Ectodermal cell (in vitro differentiated cells): ENCODE measurements around the gene SLX9.

Source experiments
- H3K27ac ChIP-seq: 2 replicates; pipeline ENCODE4 v1.7.0; 2013; ENCODE audit warnings: mild to moderate bottlenecking, low read depth, low read length; ENCODE audit not compliant: insufficient read depth, poor library complexity, severe bottlenecking
- H3K27me3 ChIP-seq: 2 replicates; pipeline ENCODE4 v1.7.0; 2013; ENCODE audit warnings: mild to moderate bottlenecking, low read length; ENCODE audit not compliant: insufficient read depth, control insufficient read depth, poor library complexity, severe bottlenecking
- H3K36me3 ChIP-seq: one replicate; pipeline ENCODE4 v1.7.0; 2013; ENCODE audit warnings: low read length; ENCODE audit not compliant: control insufficient read depth, insufficient read depth
- H3K4me1 ChIP-seq: one replicate; pipeline ENCODE4 v1.7.0; 2013; ENCODE audit warnings: low read length; ENCODE audit not compliant: control insufficient read depth, insufficient read depth
- H3K4me3 ChIP-seq: 2 replicates; pipeline ENCODE4 v1.7.0; 2013; ENCODE audit warnings: low read depth, low read length, control low read depth; ENCODE audit not compliant: insufficient read depth
- H3K9me3 ChIP-seq: 2 replicates; pipeline ENCODE4 v1.7.0; 2013; ENCODE audit warnings: mild to moderate bottlenecking, low read length, moderate library complexity; ENCODE audit not compliant: control insufficient read depth
- WGBS, 2 experiments: methylation state at CpG; one replicate each; pipeline ENCODE4 v1.1.7; 2013; ENCODE audit warnings: missing lambda C conversion rate in 2 of 2; 5-methylcytosine and 5-hydroxymethylcytosine counted together

SLX9 gene

DNA sequence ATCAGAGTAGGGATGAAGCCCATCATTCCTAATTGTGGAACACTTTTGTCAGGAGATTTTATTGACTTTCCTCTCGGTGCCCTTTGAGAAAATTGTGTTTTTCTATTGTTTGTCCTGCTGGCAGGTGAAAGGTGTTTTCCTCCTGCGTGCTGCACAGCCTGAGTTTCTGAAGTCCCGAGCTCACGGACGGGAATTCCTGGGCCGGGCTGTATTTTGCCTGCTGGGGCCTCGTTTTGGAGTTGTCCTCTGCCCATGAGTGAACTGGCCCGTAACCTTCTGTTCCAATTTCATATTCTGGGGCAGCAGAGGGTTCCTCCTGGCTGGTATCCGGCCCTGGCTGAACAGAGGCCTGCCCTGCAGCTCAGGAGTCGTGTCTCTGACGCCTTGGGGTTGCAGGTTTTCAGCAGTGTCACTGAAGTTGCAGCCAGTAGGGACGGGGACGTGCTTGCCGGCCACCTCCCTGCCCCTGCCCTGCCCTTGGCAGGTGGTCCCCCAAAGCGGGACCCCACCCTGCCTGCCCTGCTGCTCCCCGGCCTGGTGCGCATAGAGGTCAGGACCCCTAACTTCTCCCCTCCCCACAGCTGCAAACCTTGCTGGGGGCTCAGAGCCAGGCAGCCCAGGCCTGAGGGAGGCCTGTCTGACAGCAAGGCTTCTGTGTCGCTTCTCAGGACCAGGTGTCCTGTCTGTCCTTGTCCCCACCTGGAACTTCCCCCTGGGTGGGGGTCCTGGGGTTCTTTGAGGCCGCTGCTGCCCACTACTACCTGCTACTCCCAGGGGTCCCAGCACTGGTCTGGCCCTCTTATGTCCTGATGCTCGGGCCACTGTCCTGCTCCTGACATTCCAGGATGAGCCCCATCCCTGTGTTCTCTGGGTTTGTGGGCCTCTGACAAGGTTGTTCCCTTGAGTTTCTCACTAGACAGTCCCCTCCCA, 49.0 kb downstream of the SLX9 start:
- H3K27me3 ChIP-seq, result no peaks in the 10 kb centered on the region
- no peaks in the 10 kb centered on the region for H3K36me3 ChIP-seq
- H3K4me1 ChIP-seq, result peaks cover 12% of the 10 kb centered on the region
- 90 to 93% methylated on average over 20 of the region's 20 CpGs for WGBS, 2 experiments
- H3K4me3 ChIP-seq, result no peak overlapping the region
- no peak overlapping the region for H3K27ac ChIP-seq
- H3K9me3 ChIP-seq, result no peaks in the 10 kb centered on the region

DNA sequence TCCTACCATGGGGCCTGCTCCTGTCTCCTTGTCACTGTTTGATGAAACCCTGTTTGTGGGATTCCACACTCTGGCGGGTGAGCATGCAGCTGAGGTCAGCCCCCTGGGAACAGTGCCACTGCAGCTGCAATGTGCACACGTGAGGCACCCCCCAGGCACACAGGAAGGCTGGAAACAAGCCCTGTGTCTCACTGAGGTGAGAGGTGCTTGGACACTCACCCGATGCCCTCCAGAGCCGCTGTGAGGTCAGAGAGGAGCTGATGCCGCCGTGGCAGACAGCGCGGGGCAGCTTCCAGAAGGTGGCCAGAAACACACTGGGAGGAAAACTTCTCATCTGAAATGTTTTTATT, 49.7 kb downstream of the SLX9 start:
- Histone ChIP-seq H3K4me1 (peaks cover 9% of the 10 kb centered on the region), H3K27me3 (no peaks in the 10 kb centered on the region), H3K9me3 (no peaks in the 10 kb centered on the region), H3K27ac (no peak overlapping the region), H3K36me3 (no peaks in the 10 kb centered on the region), H3K4me3 (no peak overlapping the region)
- WGBS, 2 experiments, result 91 to 97% methylated on average over 8 of the region's 8 CpGs

DNA sequence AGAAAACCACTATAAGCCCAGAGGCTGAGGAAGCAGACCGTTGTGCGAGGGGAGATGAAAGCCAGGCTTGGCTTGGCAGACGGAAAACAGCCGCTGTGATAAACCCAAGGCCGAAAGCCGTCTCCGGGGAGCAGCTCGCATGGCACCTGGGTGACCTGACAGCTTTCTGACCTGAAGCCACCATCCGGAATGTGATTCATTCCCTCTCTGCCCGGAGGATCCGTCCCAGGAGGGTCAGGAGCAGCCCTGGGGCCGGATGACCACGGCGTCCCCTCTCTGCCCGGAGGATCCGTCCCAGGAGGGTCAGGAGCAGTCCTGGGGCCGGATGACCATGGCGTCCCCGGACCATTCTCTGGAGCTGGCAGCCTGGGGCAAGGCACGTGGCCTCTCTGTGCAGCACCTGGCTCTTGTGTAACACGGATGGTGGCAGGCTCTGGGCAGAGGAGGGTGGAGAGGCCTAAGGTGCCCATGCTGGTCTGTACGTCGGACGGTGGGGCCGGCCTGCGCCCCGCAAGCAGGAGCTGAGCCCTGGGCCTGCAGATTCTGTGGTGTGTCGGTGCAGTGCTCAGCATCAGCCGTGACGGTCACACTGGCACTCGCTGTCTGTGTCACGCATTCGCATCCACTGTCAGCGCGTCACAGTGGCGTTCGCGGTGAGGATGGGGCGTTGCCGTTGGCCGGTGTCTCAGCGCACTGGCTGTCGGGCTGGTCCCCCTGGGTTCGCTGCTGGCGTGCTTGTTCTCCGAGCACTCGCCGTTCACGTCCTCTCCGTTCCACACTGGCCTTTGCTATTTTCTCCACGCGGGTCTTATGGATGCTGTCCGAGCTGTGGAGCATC, 50.3 kb downstream of the SLX9 start:
- Histone ChIP-seq H3K4me1 (peaks cover 5% of the 10 kb centered on the region), H3K27ac (no peak overlapping the region), H3K9me3 (no peaks in the 10 kb centered on the region), H3K36me3 (no peaks in the 10 kb centered on the region), H3K4me3 (no peak overlapping the region), H3K27me3 (no peaks in the 10 kb centered on the region)
- 93 to 94% methylated on average over 53 of the region's 53 CpGs for WGBS, 2 experiments

- Histone ChIP-seq H3K9me3 (no peaks in the 10 kb centered on the region), H3K4me3 (no peak overlapping the region), H3K27me3 (no peaks in the 10 kb centered on the region), H3K27ac (no peak overlapping the region), H3K4me1 (peaks cover 5% of the 10 kb centered on the region), H3K36me3 (no peaks in the 10 kb centered on the region)
- WGBS, 2 experiments, result 87 to 88% methylated on average over 13 of the region's 13 CpGs
Measured at GRCh38 chr21:44990921-44991320, 51.1 kb downstream of the SLX9 start.

DNA sequence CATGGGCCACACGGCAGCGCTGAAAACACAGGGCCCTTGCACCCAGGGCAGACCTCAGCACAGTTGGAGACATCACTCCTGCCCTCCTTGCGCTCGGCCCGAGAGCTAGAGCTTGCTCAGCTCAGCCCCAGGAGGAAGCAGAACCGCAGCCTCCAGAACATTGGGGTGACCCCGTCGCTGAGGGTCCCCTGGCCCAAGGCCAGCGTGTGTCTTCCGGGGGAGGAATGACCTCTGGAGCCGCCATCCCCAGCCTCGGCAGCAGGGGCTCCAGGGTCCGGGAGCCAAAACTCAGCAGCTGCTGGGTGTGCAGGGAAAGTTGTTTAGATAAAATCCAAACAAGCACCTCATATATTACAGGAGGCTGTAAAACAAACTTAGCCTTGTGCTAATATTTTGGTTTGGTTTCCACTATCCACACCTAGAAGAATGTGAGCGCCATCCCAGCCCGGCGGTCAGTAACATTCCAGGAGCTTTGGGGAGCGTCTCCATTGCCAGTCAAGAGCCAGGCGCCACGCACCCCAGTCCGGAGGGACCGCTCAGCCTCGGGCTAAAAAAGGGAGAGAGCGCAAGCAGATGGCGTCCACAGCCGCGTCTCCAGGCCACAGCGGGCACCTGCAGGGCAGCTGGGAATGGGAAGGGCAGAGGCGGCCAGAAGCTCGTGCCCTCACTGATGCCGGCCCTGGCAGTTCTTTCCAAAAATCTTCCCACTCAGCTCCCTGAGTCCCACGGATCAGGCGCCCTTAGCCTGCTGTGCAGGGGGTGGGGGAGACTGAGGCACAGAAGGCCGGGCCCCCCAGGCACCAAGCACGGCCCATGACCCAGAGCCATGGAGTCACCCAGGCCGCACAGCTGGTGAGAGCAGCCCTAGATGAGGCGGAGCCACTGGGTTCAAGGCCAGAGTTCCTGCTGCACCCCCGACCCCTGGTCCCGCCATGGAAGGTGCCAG, 52.0 kb downstream of the SLX9 start:
- Histone ChIP-seq H3K4me1 (peaks cover 5% of the 10 kb centered on the region), H3K27me3 (no peaks in the 10 kb centered on the region), H3K4me3 (no peak overlapping the region), H3K36me3 (no peaks in the 10 kb centered on the region), H3K9me3 (no peaks in the 10 kb centered on the region), H3K27ac (no peak overlapping the region)
- 91 to 92% methylated on average over 38 of the region's 38 CpGs for WGBS, 2 experiments

GRCh38 chr21:44992608-44993031, 52.8 kb downstream of the SLX9 start:
- Histone ChIP-seq H3K4me3 (no peak overlapping the region), H3K4me1 (peaks cover 5% of the 10 kb centered on the region), H3K27ac (no peak overlapping the region), H3K27me3 (no peaks in the 10 kb centered on the region), H3K9me3 (no peaks in the 10 kb centered on the region), H3K36me3 (no peaks in the 10 kb centered on the region)
- 89 to 92% methylated on average over 13 of the region's 13 CpGs for WGBS, 2 experiments

GRCh38 chr21:44993321-44994046, 53.7 kb downstream of the SLX9 start:
- Histone ChIP-seq H3K4me3 (no peak overlapping the region), H3K9me3 (no peaks in the 10 kb centered on the region), H3K27me3 (no peaks in the 10 kb centered on the region), H3K4me1 (peaks cover 5% of the 10 kb centered on the region), H3K36me3 (no peaks in the 10 kb centered on the region), H3K27ac (no peak overlapping the region)
- 93% methylated on average over 20 of the region's 20 CpGs for WGBS, 2 experiments

DNA sequence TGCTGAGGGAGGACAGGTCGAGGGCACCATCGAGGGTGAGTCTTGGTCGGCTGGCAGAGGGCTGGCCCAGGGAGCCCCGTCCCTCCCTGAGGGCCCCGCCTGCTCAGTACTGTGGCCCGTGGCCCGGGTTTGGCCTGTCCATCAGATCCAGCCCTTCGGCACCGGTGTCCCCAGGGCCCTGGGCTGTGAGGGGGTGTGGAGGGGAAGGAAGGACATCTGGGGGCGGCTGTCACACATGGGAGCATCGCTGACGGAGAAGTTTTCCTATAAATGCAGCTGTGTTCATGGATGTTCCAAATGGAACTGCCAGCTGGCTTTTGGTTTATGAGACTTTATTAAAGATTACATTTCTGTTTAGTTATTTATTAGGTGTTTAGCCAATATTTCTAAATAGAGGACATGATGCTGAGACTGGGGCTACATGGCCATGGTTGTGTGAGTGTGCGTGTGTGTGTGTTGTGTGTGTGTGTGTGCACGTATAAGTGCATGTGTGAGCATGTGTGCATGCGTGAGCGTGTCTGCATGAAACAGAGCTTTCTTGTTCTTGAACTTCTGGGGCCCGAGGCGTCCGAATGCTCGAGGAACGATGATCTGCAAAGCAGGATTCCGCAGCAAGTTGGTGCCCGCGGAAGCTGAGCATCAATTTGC, 54.3 kb downstream of the SLX9 start:
- H3K36me3 ChIP-seq, result no peaks in the 10 kb centered on the region
- no peaks in the 10 kb centered on the region for H3K9me3 ChIP-seq
- no peak overlapping the region for H3K27ac ChIP-seq
- peaks cover 3% of the 10 kb centered on the region for H3K4me1 ChIP-seq
- no peaks in the 10 kb centered on the region for H3K27me3 ChIP-seq
- WGBS, 2 experiments, result 89 to 90% methylated on average over 24 of the region's 24 CpGs
- no peak overlapping the region for H3K4me3 ChIP-seq
